HEK293T (cell line): ENCODE data around the gene WDR18.

ENCODE experiments used
- ARNT ChIP-seq: fragments of 450-650 bp; IDR thresholded peaks from 2 replicates; pipeline ENCODE4 v1.6.1; 2017; ENCODE audit warnings: mild to moderate bottlenecking
- BHLHE40 ChIP-seq: fragments of 450-650 bp; IDR thresholded peaks from 2 replicates; pipeline ENCODE4 v1.6.1; 2016; ENCODE audit warnings: mild to moderate bottlenecking, moderate library complexity, borderline replicate concordance
- ELF4 ChIP-seq: fragments of 450-650 bp; IDR thresholded peaks from 2 replicates; pipeline ENCODE4 v1.6.1; 2017; ENCODE audit warnings: antibody characterized with exemption
- FOXA1 ChIP-seq: fragments of 450-650 bp; IDR thresholded peaks from 2 replicates; pipeline ENCODE4 v1.6.1; 2016; ENCODE audit warnings: mild to moderate bottlenecking
- FOXK2 ChIP-seq: fragments of 450-650 bp; IDR thresholded peaks from 2 replicates; pipeline ENCODE4 v1.6.1; 2016; ENCODE audit warnings: mild to moderate bottlenecking
- FOXM1 ChIP-seq: fragments of 450-650 bp; IDR thresholded peaks from 2 replicates; pipeline ENCODE4 v1.6.1; 2017; ENCODE audit warnings: mild to moderate bottlenecking, borderline replicate concordance
- L3MBTL2 ChIP-seq: fragments of 450-650 bp; conservative IDR thresholded peaks from 2 replicates; pipeline ENCODE4 v1.6.1; 2016; ENCODE audit warnings: mild to moderate bottlenecking
- LEF1 ChIP-seq: fragments of 450-650 bp; IDR thresholded peaks from 2 replicates; pipeline ENCODE4 v1.6.1; 2017; ENCODE audit warnings: mild to moderate bottlenecking, borderline replicate concordance
- PKNOX1 ChIP-seq: fragments of 450-650 bp; IDR thresholded peaks from 2 replicates; pipeline ENCODE4 v1.6.1; 2016
- SP1 ChIP-seq: fragments of 450-650 bp; IDR thresholded peaks from 2 replicates; pipeline ENCODE4 v1.6.1; 2017
- SUZ12 ChIP-seq: fragments of 450-650 bp; IDR thresholded peaks from 2 replicates; pipeline ENCODE4 v1.6.1; 2016; ENCODE audit warnings: mild to moderate bottlenecking
- TARDBP ChIP-seq: fragments of 450-650 bp; IDR thresholded peaks from 2 replicates; pipeline ENCODE4 v1.6.1; 2016
- ZNF384 ChIP-seq: fragments of 450-650 bp; IDR thresholded peaks from 2 replicates; pipeline ENCODE4 v1.6.1; 2016

- TF ChIP-seq SUZ12 (no peak), FOXA1 (no peak), BHLHE40 (no peak), FOXK2 (no peak), TARDBP (no peak), SP1 (no peak), L3MBTL2 (no peak), ARNT (no peak), PKNOX1 (no peak), FOXM1 (no peak), ELF4 (no peak), ZNF384 (no peak), LEF1 (no peak)
Observed at GRCh38 chr19:943551-944170, 40.5 kb upstream of the WDR18 start.
